ENCODE measurements around the gene PRRT1.

PRRT1 gene

DNA sequence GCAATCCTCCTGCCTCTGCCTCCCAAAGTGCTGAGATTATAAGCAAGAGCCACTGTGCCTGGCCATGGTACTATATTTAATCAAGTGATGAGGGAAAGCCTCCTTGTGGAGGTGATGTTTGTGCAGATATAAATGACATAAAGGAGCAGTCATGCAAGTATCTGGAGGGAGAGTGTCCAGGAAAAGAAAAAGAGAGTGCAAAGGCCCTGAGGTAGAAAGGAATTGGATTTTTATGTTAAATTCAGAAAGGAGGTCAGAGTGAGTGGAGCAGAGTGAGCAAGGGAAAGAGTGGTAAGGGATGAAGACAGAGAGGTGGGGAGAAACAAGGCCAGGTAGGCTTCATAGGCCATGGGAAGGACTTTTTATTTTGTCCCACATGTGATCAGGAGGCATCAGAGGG lies 14.3 kb downstream of the PRRT1 start:
- H3K36me3 ChIP-seq (ENCODE audit: insufficient read depth, low read length): no peaks in the 10 kb centered on the region
- no peak overlapping the region for H3K9ac ChIP-seq (ENCODE audit: low read depth, low read length, poor library complexity, severe bottlenecking)
- H3K9me3 ChIP-seq (ENCODE audit: insufficient read depth, low read depth, low read length): no peaks in the 10 kb centered on the region
- H3K79me2 ChIP-seq (ENCODE audit: insufficient read depth, low read length): no peaks in the 10 kb centered on the region
- H3K4me2 ChIP-seq (ENCODE audit: low read depth, low read length, poor library complexity, severe bottlenecking): no peak overlapping the region
- H3K27me3 ChIP-seq (ENCODE audit: insufficient read depth, low read length, poor library complexity, severe bottlenecking): no peaks in the 10 kb centered on the region
- H3K4me1 ChIP-seq (ENCODE audit: insufficient read depth, low read length, poor library complexity, severe bottlenecking): no peaks in the 10 kb centered on the region
- no peak overlapping the region for H3K4me3 ChIP-seq (ENCODE audit: low read length, poor library complexity, severe bottlenecking)
- H3F3A ChIP-seq (ENCODE audit: low read depth): no peaks in the 10 kb centered on the region
- no peak overlapping the region for H2AFZ ChIP-seq (ENCODE audit: low read length)
- TF ChIP-seq, protein P1, sequence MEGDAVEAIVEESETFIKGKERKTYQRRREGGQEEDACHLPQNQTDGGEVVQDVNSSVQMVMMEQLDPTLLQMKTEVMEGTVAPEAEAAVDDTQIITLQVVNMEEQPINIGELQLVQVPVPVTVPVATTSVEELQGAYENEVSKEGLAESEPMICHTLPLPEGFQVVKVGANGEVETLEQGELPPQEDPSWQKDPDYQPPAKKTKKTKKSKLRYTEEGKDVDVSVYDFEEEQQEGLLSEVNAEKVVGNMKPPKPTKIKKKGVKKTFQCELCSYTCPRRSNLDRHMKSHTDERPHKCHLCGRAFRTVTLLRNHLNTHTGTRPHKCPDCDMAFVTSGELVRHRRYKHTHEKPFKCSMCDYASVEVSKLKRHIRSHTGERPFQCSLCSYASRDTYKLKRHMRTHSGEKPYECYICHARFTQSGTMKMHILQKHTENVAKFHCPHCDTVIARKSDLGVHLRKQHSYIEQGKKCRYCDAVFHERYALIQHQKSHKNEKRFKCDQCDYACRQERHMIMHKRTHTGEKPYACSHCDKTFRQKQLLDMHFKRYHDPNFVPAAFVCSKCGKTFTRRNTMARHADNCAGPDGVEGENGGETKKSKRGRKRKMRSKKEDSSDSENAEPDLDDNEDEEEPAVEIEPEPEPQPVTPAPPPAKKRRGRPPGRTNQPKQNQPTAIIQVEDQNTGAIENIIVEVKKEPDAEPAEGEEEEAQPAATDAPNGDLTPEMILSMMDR (conservative IDR thresholded peaks at IDR 0.05; ENCODE audit: low read length): no peak
- no peak for TF ChIP-seq EZH2phosphoT487 (IDR thresholded peaks at IDR 0.05; ENCODE audit: borderline replicate concordance)
- no peaks in the 10 kb centered on the region for H3K9me2 ChIP-seq (replicated peaks; ENCODE audit: low read depth, low read length)
- H4K20me1 ChIP-seq (ENCODE audit: insufficient read depth, low read length, poor library complexity, severe bottlenecking): no peaks in the 10 kb centered on the region

GRCh38 chr6:32133786-32134185 lies 18.0 kb downstream of the PRRT1 start:
- Histone ChIP-seq H3K4me3 (ENCODE audit: low read length, poor library complexity, severe bottlenecking) (no peak overlapping the region), H3K9me3 (ENCODE audit: insufficient read depth, low read depth, low read length) (no peaks in the 10 kb centered on the region), H3K79me2 (ENCODE audit: insufficient read depth, low read length) (peaks cover 5% of the 10 kb centered on the region; the same call in 1 of the 2 replicates), H3K36me3 (ENCODE audit: insufficient read depth, low read length) (no peaks in the 10 kb centered on the region), H3K4me1 (ENCODE audit: insufficient read depth, low read length, poor library complexity, severe bottlenecking) (peaks cover 8% of the 10 kb centered on the region), H3K9me2 (replicated peaks; ENCODE audit: low read depth, low read length) (no peaks in the 10 kb centered on the region), H3K9ac (ENCODE audit: low read depth, low read length, poor library complexity, severe bottlenecking) (no peak overlapping the region), H2AFZ (ENCODE audit: low read length) (no peak overlapping the region), H3F3A (ENCODE audit: low read depth) (no peaks in the 10 kb centered on the region), H4K20me1 (ENCODE audit: insufficient read depth, low read length, poor library complexity, severe bottlenecking) (no peaks in the 10 kb centered on the region), H3K27me3 (ENCODE audit: insufficient read depth, low read length, poor library complexity, severe bottlenecking) (no peaks in the 10 kb centered on the region), H3K4me2 (ENCODE audit: low read depth, low read length, poor library complexity, severe bottlenecking) (no peak overlapping the region)
- TF ChIP-seq, protein P1 (conservative IDR thresholded peaks at IDR 0.05; ENCODE audit: low read length): no peak
- no peak for TF ChIP-seq EZH2phosphoT487 (IDR thresholded peaks at IDR 0.05; ENCODE audit: borderline replicate concordance)

GRCh38 chr6:32132110-32132509 lies 19.6 kb downstream of the PRRT1 start:
- H3K36me3 ChIP-seq (ENCODE audit: insufficient read depth, low read length): no peaks in the 10 kb centered on the region
- H3K9me2 ChIP-seq (replicated peaks; ENCODE audit: low read depth, low read length): no peaks in the 10 kb centered on the region
- no peak overlapping the region for H3K9ac ChIP-seq (ENCODE audit: low read depth, low read length, poor library complexity, severe bottlenecking)
- no peak overlapping the region for H3K4me2 ChIP-seq (ENCODE audit: low read depth, low read length, poor library complexity, severe bottlenecking)
- peaks cover 4% of the 10 kb centered on the region for H4K20me1 ChIP-seq (ENCODE audit: insufficient read depth, low read length, poor library complexity, severe bottlenecking)
- TF ChIP-seq, protein P1 (conservative IDR thresholded peaks at IDR 0.05; ENCODE audit: low read length): no peak
- no peak for TF ChIP-seq EZH2phosphoT487 (IDR thresholded peaks at IDR 0.05; ENCODE audit: borderline replicate concordance)
- no peaks in the 10 kb centered on the region for H3F3A ChIP-seq (ENCODE audit: low read depth)
- no peaks in the 10 kb centered on the region for H3K9me3 ChIP-seq (ENCODE audit: insufficient read depth, low read depth, low read length)
- H3K27me3 ChIP-seq (ENCODE audit: insufficient read depth, low read length, poor library complexity, severe bottlenecking): no peaks in the 10 kb centered on the region
- H3K4me1 ChIP-seq (ENCODE audit: insufficient read depth, low read length, poor library complexity, severe bottlenecking): peaks cover 15% of the 10 kb centered on the region
- H2AFZ ChIP-seq (ENCODE audit: low read length): no peak overlapping the region
- H3K79me2 ChIP-seq (ENCODE audit: insufficient read depth, low read length): peaks cover 14% of the 10 kb centered on the region
- H3K4me3 ChIP-seq (ENCODE audit: low read length, poor library complexity, severe bottlenecking): no peak overlapping the region
